A549 (cell line): ENCODE measurements around the gene CDC42BPB. TPM values are rescaled to one million over a fixed set of nuclear protein-coding genes. Genes with fewer than 3 reads are reported as not detected.

Experiments
- ATAC-seq, 2 experiments: fragments of 200-7000 bp in 1 of 2; fragments of >200 bp in 1 of 2; cut with Nextera tagmentation in 1 of 2; cut with Tn5 transposase in 1 of 2; 3 replicates each; pipeline versions ENCODE4 v1.8.0 to v1.9.1; 2018 to 2020; ENCODE audit warnings: mild to moderate bottlenecking in 1 of 2, moderate library complexity in 1 of 2
- CTCF ChIA-PET: fragments of 300-600 bp; sonication (Branson Sonifier 250); formaldehyde crosslinking; extraction: SDS; loops from one replicate; lab custom pipeline; 2021; ENCODE audit warnings: antibody characterized with exemption, inconsistent platforms; lab: Yijun Ruan, JAX
- POLR2A ChIA-PET: fragments of 350-600 bp; formaldehyde crosslinking; extraction: SDS; loops from one replicate; lab custom pipeline; 2021; ENCODE audit warnings: antibody characterized with exemption, inconsistent platforms; lab: Yijun Ruan, JAX
- DNase-seq, 2 experiments: peaks; one replicate each; pipeline versions ENCODE4 v3.0.0 to v3.0.0-alpha.2; 2011 to 2016; ENCODE audit warnings: low read depth in 1 of 2, low spot score in 1 of 2
- FAIRE-seq: peaks from 2 replicates; lab custom pipeline; 2011; peaks lifted over from hg19 to GRCh38; lab: Jason Lieb, UNC
- H3K27ac ChIP-seq, 2 experiments: fragments of >200 bp; sonication (Bioruptor Twin); formaldehyde crosslinking; 3 replicates each; pipeline ENCODE4 v1.5.1; 2016 to 2017
- H3K4me1 ChIP-seq: fragments of >200 bp; sonication (Bioruptor Twin); formaldehyde crosslinking; 3 replicates; pipeline ENCODE4 v1.6.1; 2016
- H3K4me2 ChIP-seq: fragments of >200 bp; sonication (Bioruptor Twin); formaldehyde crosslinking; 3 replicates; pipeline ENCODE4 v1.6.1; 2016
- H3K4me3 ChIP-seq: fragments of >200 bp; sonication (Bioruptor Twin); formaldehyde crosslinking; 3 replicates; pipeline ENCODE4 v1.5.1; 2016
- H3K9me3 ChIP-seq: fragments of >200 bp; sonication (Bioruptor Twin); formaldehyde crosslinking; 3 replicates; pipeline ENCODE4 v1.6.1; 2016
- ATOH8 ChIP-seq: fragments of 250-450 bp; sonication (Bioruptor Pico); IDR thresholded peaks from 2 replicates; pipeline ENCODE4 v1.5.0; 2020; ENCODE audit warnings: low read depth, mild to moderate bottlenecking, moderate library complexity
- CHD2 ChIP-seq: fragments of 150-350 bp; IDR thresholded peaks from 2 replicates; pipeline ENCODE4 v1.6.1; 2014; ENCODE audit warnings: low read length; ENCODE audit not compliant: partially characterized antibody
- CHD4 ChIP-seq: fragments of 200-600 bp; sonication (generic); IDR thresholded peaks from 2 replicates; pipeline ENCODE4 v1.6.1; 2016; ENCODE audit warnings: antibody characterized with exemption, mild to moderate bottlenecking, borderline replicate concordance
- EHMT2 ChIP-seq: fragments of 200-600 bp; sonication (generic); IDR thresholded peaks from 2 replicates; pipeline ENCODE4 v1.6.1; 2016; ENCODE audit warnings: antibody characterized with exemption, low read depth, mild to moderate bottlenecking, moderate library complexity
- HDAC2 ChIP-seq: fragments of 200-600 bp; sonication (generic); IDR thresholded peaks from 2 replicates; pipeline ENCODE4 v1.6.1; 2016
- HMGXB4 ChIP-seq: fragments of 250-450 bp; sonication (Bioruptor Pico); IDR thresholded peaks from 2 replicates; pipeline ENCODE4 v1.5.0; 2021; ENCODE audit warnings: mild to moderate bottlenecking, moderate library complexity, borderline replicate concordance
- HOXA7 ChIP-seq: fragments of 250-450 bp; sonication (Bioruptor Pico); IDR thresholded peaks from 2 replicates; pipeline ENCODE4 v1.5.0; 2020; ENCODE audit warnings: mild to moderate bottlenecking, moderate library complexity
- JUNB ChIP-seq: fragments of >200 bp; sonication (Bioruptor Twin); formaldehyde crosslinking; IDR thresholded peaks from 2 replicates; pipeline ENCODE4 v1.6.1; 2016
- KDM5A ChIP-seq: fragments of 200-600 bp; sonication (generic); IDR thresholded peaks from 2 replicates; pipeline ENCODE4 v1.6.1; 2016; ENCODE audit warnings: antibody characterized with exemption, mild to moderate bottlenecking
- PBX3 ChIP-seq: IDR thresholded peaks from 2 replicates; pipeline ENCODE4 v1.6.1; 2012
- PHF8 ChIP-seq: fragments of 200-600 bp; sonication (generic); IDR thresholded peaks from 2 replicates; pipeline ENCODE4 v1.6.1; 2016; ENCODE audit warnings: low read depth, mild to moderate bottlenecking, antibody characterized with exemption, moderate library complexity, borderline replicate concordance
- RAD21 ChIP-seq, 2 experiments: fragments of >200 bp in 1 of 2; sonication (Bioruptor Twin) in 1 of 2; formaldehyde crosslinking in 1 of 2; IDR thresholded peaks in 1 of 2; conservative IDR thresholded peaks in 1 of 2; 2 replicates in 1 of 2; 3 replicates in 1 of 2; pipeline ENCODE4 v1.6.1; 2012 to 2018; ENCODE audit warnings: inconsistent platforms in 1 of 2
- RCOR1 ChIP-seq: fragments of 150-350 bp; IDR thresholded peaks from 2 replicates; pipeline ENCODE4 v1.6.1; 2014; ENCODE audit warnings: antibody characterized with exemption, low read length, low read depth
- RFX5 ChIP-seq: fragments of 450-650 bp; IDR thresholded peaks from 2 replicates; pipeline ENCODE4 v1.7.1; 2014; ENCODE audit warnings: antibody characterized with exemption, mild to moderate bottlenecking, moderate library complexity
- TFCP2L1 ChIP-seq: fragments of 250-450 bp; sonication (Bioruptor Pico); IDR thresholded peaks from 2 replicates; pipeline ENCODE4 v1.5.0; 2021; ENCODE audit warnings: mild to moderate bottlenecking
- ZC3H11A ChIP-seq: fragments of 450-650 bp; IDR thresholded peaks from 2 replicates; pipeline ENCODE4 v1.6.1; 2014; ENCODE audit warnings: antibody characterized with exemption, mild to moderate bottlenecking
- ZSCAN20 ChIP-seq: fragments of 250-450 bp; sonication (Bioruptor Pico); IDR thresholded peaks from 2 replicates; pipeline ENCODE4 v1.8.0; 2022; ENCODE audit warnings: mild to moderate bottlenecking, moderate library complexity
- WGBS: methylation state at CpG from one replicate; pipeline ENCODE4 v1.1.6; 2017; ENCODE audit errors: missing lambda C conversion rate; 5-methylcytosine and 5-hydroxymethylcytosine counted together
- polyA plus RNA-seq, 4 experiments: library from polyadenylated mRNA; depleted of rRNA in 3 of 4; stranded (reverse); fragments of >200 nt; fragmentation: RNase III in 1 of 4; extraction: RNeasy Plus Mini Kit Qiagen cat#74134 plus additional on column Dnase treatment in 1 of 4; gene quantifications; 2 replicates in 3 of 4; 3 replicates in 1 of 4; pipeline ENCODE4 v1.2.3, GENCODE V29; 2011 to 2017
- TF ChIP-seq, protein P1 (sequence below): fragments of >200 bp; sonication (Bioruptor Twin); formaldehyde crosslinking; IDR thresholded peaks from 3 replicates; pipeline ENCODE4 v1.5.1; 2016

The CDC42BPB gene
- polyA plus RNA-seq, 2 of the 4 experiments (the other 2 are of a cell fraction) = 56.4 to 57.1 TPM

DNA sequence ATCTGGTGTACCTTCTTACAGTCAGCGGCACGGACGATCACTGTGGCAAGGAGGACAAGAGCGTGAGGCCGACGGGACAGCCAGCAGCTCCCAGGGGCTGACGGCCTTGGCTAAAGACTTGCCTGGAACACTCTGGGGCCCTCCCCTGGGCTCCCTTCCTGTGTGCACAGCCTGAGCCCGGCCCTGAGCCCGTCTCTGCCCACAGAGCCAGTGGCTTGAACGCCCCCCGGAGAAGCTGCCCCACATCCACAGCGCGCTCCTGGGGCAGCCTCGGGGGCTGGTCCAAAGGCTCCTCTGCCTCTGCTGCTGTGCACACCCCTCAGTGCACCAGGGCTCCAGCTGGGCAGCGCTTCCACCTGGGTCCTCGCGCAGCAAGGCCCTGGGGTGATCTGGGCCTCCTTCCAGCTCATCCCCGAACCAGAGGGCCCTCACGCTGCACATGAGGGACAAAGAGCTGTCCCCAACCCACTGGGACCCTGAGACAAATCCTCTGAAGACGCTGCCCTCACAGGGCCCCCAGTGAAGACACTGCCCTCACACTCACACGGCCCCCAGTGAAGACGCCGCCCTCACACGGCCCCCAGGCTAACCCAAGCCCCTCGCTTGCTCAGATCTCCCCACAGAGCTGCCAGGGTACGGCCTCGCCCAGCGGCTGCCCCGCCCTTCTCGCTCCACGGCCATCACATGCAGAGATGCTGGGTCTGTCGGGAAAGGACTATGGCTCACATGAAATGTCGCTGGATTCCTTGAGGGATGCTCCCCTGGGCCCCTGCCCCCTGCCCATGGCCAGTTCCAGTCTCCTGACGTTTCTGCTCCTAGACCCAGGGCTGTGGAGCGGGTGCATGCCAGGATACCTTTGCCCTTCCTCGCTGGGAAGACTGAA, 112.7 kb downstream of the CDC42BPB start:
- TF ChIP-seq EHMT2 (no peak), HOXA7 (CRISPR knock-in tag) (no peak), RFX5 (no peak), KDM5A (no peak), HMGXB4 (CRISPR knock-in tag) (no peak), RCOR1 (no peak), ZSCAN20 (CRISPR knock-in tag) (no peak), PBX3 (no peak), PHF8 (no peak), HDAC2 (no peak), TFCP2L1 (CRISPR knock-in tag) (no peak)
- TF ChIP-seq, protein P1, sequence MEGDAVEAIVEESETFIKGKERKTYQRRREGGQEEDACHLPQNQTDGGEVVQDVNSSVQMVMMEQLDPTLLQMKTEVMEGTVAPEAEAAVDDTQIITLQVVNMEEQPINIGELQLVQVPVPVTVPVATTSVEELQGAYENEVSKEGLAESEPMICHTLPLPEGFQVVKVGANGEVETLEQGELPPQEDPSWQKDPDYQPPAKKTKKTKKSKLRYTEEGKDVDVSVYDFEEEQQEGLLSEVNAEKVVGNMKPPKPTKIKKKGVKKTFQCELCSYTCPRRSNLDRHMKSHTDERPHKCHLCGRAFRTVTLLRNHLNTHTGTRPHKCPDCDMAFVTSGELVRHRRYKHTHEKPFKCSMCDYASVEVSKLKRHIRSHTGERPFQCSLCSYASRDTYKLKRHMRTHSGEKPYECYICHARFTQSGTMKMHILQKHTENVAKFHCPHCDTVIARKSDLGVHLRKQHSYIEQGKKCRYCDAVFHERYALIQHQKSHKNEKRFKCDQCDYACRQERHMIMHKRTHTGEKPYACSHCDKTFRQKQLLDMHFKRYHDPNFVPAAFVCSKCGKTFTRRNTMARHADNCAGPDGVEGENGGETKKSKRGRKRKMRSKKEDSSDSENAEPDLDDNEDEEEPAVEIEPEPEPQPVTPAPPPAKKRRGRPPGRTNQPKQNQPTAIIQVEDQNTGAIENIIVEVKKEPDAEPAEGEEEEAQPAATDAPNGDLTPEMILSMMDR = no peak
- CTCF ChIA-PET = interaction anchor here (1.4 kb wide), 1 partner anchor 250 kb away, joined by 4 read pairs; no protein-coding TSS in a partner anchor
- H3K4me1 ChIP-seq = 0 out of 3 replicates have a peak, but pooled peaks cover 8% of the 10 kb centered on the region
- WGBS = 94% methylated on average over 30 of the region's 36 CpGs
- H3K4me3 ChIP-seq = no peak overlapping the region
- ATAC-seq = no peak
- POLR2A ChIA-PET = no interaction called here
- no peak for FAIRE-seq
- no peaks in the 10 kb centered on the region for H3K9me3 ChIP-seq
- no peak overlapping the region for H3K27ac ChIP-seq
- no peak for DNase-seq
- no peak overlapping the region for H3K4me2 ChIP-seq

- POLR2A ChIA-PET = no interaction called here
- 95% methylated on average over 15 of the region's 15 CpGs for WGBS
- H3K4me2 ChIP-seq = no peak overlapping the region
These were observed 113.4 kb downstream of the CDC42BPB start for GRCh38 chr14:102943979-102944378.

More at GRCh38 chr14:102943979-102944378, 113.4 kb downstream of the CDC42BPB start:
- CTCF ChIA-PET = interaction anchor here (1.0 to 1.4 kb wide), 2 partner anchors 28 to 249 kb away, joined by 3 to 4 read pairs; no protein-coding TSS in a partner anchor
- H3K4me1 ChIP-seq = 0 out of 3 replicates have a peak, but pooled peaks cover 4% of the 10 kb centered on the region
- TF ChIP-seq ATOH8 (CRISPR knock-in tag) (no peak), CHD2 (no peak), JUNB (no peak), ZC3H11A (no peak), RAD21 (conservative IDR thresholded peaks at IDR 0.05 in 1 of 2, IDR thresholded peaks at IDR 0.05 in 1 of 2) (no peak), CHD4 (no peak), HOXA7 (CRISPR knock-in tag) (no peak)
- TF ChIP-seq, all 56 proteins: peak for 0
- Histone ChIP-seq H3K4me3 (no peak overlapping the region), H3K9me3 (no peaks in the 10 kb centered on the region), H3K27ac (no peak overlapping the region)
- ATAC-seq (no peak), DNase-seq (no peak), FAIRE-seq (no peak)
